GM18526 (cell line): ENCODE results near the gene NPAS1.

Experiments used
- POLR2A ChIP-seq: IDR thresholded peaks from 3 replicates; pipeline ENCODE4 v1.6.1; 2011; ENCODE audit not compliant: insufficient read length; ENCODE audit errors: extremely low read depth

NPAS1 gene

DNA sequence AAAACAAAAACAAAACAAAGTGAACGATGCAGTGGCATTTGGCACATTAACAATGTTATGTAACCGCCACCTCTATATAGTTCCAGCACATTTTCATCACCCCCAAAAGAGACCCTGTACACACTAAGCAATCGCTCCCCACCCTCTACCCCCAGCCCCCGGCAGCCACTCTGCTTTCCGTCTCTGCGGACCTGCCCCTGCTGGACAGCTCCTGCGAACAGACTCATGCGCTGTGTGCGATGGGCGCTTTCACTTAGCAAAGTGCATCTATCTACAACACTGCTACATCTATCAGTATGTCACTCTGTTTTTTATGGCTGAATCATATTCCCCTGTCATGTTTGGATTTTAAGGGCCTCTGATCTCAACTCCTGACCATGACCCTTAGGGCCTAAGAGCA, 53.9 kb downstream of the NPAS1 start:
- no peak for TF ChIP-seq POLR2A

DNA sequence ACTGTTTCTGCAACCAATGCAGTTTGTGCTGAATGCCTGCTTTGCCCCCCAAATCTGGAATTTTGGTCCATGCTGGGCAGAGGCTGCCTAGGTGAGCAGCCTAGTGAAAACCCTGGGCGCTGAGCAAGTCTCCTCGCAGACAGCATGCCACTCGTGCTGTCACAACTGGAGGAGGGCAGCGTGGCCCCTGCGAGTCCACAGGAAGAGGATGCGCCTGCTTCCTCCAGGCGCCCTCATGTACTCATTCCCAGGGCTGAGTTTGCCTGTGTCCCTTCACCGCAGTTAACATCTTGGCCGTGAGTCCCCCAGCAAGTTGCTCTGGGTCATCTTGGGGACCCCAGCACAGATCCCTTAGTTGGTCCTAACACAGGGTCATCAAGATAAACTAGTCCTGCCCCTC, 55.0 kb downstream of the NPAS1 start:
- TF ChIP-seq POLR2A, result no peak

DNA sequence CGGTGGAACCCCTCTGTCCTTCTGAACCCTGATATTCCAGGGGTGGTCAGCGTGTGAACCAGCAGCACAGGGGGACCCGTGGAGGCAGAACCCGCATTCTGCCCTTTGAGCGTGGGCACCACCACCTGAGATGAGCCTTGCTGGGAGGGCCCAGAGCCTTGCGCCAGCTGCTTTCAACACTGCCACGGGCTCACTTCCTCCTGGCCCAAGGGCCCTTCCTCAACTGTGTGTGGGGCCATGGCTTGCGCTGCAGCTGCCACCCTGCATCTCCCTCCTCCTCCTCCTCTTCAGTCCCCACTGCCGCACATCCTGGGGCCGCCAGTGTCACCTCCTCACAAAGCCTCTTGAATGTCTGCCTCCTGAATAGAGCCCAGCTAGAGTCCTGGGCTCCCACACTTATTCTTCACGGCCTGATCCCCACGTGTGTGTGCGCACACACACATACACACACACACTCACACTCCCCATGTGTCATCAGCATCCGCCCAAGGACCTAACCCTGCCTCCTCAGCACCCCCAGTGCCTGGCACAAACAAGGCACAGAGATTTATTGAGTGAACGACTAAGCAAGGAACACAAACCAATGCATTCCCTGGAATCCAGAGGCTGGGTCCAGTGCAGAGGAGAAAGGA, 55.7 kb downstream of the NPAS1 start:
- no peak for TF ChIP-seq POLR2A

DNA sequence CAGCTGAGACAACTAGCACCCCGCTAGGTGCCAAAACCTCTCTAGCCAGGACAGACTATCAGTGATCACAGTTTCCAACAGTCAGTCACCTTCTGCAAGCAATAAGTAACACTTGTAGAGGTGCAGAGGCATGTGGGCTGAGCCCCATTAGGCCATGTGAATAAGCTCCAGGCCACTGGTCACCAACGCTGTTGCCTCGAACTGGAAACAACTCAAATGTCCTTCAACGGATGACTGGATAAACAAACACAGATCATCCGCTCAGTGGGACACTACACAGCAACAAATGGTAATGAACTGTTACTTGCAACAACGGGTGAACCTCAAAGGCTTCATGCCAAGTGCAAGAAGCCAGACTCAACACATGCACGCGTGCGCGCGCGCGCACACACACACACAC, 56.3 kb downstream of the NPAS1 start:
- TF ChIP-seq POLR2A, result no peak

DNA sequence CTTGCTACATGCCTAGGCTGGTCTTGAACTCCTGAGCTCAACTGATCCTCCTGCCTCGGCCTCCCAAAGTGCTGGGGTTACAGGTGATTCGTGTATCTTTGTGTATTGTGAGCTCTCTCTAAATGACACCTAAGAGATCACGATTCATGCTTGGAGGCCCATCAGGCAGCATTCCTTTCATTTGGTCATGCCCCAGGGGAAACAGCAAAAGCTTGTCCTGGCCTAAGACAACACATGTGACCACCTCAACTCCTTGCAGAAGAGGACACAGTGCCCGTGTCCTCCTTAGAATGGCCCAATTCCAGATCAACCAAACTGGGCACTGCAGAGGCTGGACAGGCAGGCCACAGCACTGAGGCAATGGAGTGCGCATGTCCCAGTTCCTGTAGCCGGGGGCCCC, 61.5 kb downstream of the NPAS1 start:
- TF ChIP-seq POLR2A, result no peak

DNA sequence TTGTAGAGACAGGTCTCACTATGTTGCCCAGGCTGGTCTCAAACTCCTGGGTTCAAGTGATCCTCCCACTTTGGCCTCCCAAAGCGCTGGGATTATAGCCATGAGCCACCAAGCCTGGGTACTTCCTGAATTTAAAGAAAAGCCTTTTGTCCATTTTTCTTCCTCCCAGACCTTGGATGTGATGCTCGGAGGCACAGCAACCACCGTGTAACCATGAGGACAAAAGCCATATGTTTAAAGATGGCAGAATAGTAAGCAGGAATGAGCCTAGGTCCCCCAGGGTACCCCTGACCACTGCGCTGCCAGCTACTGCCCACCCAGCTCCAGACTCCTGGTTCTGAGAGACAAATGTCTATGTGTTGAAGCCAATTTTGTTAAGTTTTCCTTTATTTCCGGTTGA, 62.9 kb downstream of the NPAS1 start:
- TF ChIP-seq POLR2A, result no peak

DNA sequence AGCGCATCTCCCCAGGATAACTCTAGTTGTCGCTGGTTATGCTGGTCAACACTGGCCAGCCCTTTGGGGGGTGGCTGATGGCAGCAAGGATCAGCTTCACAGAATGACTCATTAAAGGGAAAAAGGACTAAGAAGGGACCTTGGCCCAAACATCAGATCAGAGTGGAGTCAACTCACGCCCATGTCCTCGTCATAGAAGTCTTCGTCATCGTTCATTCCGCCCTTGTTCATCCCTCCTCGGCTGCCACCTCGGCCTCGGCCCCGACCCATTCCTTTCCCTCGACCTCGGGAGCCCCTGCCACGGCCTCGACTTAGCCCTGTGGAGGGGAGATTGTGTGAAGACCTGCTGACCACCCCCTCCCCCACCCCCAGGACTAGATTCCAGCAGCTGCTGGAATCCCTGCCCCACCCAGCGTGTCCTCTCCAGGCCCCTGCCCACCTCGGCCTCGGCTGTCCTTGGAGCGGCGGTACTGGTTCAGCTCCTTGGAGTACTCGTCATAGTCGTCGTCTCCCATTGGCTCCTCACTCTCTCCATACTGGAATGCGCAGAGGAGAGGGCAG, 65.3 kb downstream of the NPAS1 start:
- TF ChIP-seq POLR2A, result no peak

DNA sequence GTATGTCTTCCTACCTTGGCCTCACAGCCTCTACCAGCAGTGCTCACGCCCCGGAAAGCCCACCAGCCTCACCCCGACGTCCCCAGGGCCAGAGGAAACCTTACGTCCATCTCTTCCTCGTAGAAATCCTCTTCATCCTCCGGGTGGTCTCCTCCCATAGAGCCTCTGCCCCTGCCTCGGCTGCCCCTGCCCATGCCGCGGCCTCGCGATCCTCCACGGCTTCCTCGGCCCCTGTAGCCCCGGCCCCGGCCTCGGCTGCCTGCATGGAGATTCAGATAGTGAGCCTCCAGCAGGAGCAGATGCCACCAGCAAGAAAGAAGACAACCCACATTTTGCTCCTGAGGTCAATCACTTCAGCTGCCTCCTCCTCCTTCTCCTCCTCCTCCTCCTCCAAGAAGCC, 66.6 kb downstream of the NPAS1 start:
- TF ChIP-seq POLR2A, result no peak

DNA sequence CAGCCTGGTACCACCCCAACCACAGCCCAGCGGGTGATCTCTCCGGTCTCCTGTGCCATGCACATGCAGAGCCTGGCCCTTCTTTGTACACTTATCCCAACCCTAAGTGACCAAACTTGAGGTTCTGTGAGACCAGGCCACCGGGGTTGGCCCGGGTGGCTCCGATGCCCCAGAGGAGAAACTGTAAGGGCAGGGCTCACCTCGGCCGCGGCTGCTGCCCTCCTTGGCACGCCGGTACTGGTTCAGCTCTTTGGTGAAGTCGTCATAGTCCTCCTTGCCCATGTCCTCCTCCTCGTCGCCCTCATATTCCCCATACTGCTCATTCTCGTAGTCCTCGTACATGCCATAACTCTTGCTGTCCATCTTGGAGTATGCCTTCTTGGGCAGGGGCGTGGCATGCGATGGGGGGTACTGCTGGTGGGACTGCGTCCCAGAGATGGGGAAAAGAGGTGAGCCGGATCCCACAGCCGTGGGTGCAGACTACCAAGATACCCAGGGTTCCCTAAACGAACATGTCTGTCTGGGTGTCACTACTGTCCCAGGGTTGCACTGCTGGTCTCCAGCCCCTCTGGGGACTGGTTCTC, 70.2 kb downstream of the NPAS1 start:
- no peak for TF ChIP-seq POLR2A

DNA sequence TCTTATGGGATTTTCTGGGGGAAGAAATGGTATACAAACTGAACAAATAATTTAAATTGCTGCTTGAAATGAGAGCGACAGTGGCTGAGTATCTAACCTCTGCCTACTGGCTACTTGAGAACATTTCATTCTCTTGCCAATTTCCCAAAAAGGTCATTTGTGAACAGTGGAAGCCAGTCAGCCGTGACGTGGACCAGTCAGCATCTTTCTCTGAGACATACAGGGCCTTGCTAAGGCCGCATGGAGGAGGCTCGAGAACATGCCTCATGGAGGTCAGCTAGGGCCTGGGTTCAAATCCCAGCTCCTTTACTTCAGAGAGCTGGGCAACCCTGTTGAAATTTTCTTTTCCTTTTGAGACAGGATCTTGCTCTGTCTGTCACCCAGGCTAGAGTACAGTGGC, 73.6 kb downstream of the NPAS1 start:
- no peak for TF ChIP-seq POLR2A

DNA sequence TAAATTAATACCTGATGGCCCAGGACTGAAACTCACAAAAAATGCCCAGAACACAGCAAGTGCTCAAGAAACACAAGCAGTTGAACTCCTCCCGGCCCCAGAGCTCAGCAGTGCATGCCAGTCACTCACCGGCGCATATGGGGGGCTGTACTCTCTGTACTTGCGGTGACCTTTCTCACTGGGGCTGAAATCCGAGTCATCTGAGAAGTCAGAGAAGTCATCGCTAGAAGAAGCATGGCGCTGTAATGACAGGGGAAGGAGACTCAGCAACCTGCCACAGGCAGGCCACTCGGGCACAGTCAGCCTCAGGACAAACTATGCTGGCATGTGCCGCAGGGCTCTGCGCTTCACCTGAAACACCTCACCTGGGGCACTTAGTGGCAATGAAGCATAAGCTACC, 74.2 kb downstream of the NPAS1 start:
- no peak for TF ChIP-seq POLR2A

DNA sequence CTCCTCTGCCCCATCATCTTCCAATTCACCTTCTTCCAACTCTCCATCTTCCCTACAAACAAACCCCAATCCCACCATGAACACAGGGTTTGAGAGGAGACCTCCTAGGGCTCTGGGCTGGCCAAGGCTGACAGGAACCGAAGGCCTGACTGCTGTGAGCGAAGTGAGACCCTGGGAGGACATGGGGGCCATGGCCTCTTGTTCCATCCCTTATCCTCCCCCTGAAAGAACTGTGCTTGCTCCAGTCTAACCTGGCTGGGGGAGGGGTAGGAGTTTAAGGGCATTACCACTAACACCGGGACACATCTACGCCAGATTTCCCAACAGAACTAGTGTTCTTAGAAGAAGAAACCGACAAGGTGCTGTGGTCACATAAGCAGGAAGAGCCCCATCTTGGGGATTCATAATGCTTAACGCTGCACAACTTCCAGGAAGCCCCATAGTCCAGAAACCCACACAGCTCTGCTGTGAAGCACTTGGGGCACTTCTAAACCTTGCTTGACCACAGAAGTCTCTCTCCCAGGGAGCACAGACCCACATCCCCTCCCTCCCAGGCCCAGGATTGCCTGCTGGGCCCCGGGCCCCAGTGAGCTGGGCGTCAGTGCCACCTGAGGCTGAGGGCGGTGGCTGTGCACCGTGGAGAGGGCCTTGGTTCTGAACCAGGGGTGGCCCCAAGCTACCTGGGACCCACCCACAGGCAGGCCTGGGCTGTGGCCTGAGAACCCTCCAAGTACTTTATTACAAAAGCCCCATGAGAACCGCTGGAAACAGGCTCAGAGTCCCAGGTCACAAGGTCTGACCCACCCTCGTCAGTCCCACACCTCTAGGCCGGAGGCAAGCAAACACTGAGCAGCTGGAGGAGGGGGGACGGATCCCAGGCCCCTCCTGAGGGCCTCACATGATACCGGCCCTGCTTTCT, 75.2 kb downstream of the NPAS1 start:
- no peak for TF ChIP-seq POLR2A
